ENCODE measurements around the gene AGPAT3.

AGPAT3 gene

GRCh38 chr21:43975469-43976098 is 110.6 kb downstream of the AGPAT3 start:
- Mint-ChIP-seq H3K4me3 (no peak overlapping the region), H3K27ac (no peak overlapping the region), H3K4me1 (peaks cover 8% of the 10 kb centered on the region), H3K27me3 (no peaks in the 10 kb centered on the region), H3K36me3 (peaks cover 29% of the 10 kb centered on the region), H3K9me3 (no peaks in the 10 kb centered on the region)
- peak; percentile 82 for ATAC-seq

GRCh38 chr21:43976661-43977060 is 111.6 kb downstream of the AGPAT3 start:
- Mint-ChIP-seq H3K9me3 (no peaks in the 10 kb centered on the region), H3K27me3 (no peaks in the 10 kb centered on the region), H3K4me1 (peaks cover 8% of the 10 kb centered on the region), H3K36me3 (peaks cover 27% of the 10 kb centered on the region), H3K4me3 (no peak overlapping the region), H3K27ac (no peak overlapping the region)
- no peak for ATAC-seq

- Mint-ChIP-seq H3K27ac (no peak overlapping the region), H3K9me3 (no peaks in the 10 kb centered on the region), H3K4me1 (peaks cover 12% of the 10 kb centered on the region), H3K4me3 (no peak overlapping the region), H3K27me3 (no peaks in the 10 kb centered on the region), H3K36me3 (peaks cover 33% of the 10 kb centered on the region)
- ATAC-seq = no peak
These were observed 113.0 kb downstream of the AGPAT3 start for GRCh38 chr21:43978060-43978459.

GRCh38 chr21:43979654-43980053 is 114.6 kb downstream of the AGPAT3 start:
- Mint-ChIP-seq H3K9me3 (no peaks in the 10 kb centered on the region), H3K4me1 (peaks cover 14% of the 10 kb centered on the region), H3K4me3 (no peak overlapping the region), H3K36me3 (peaks cover 34% of the 10 kb centered on the region), H3K27me3 (no peaks in the 10 kb centered on the region), H3K27ac (no peak overlapping the region)
- no peak for ATAC-seq

GRCh38 chr21:43981151-43981870 is 116.3 kb downstream of the AGPAT3 start:
- peaks cover 34% of the 10 kb centered on the region for H3K36me3 Mint-ChIP-seq
- H3K4me3 Mint-ChIP-seq = no peak overlapping the region
- no peaks in the 10 kb centered on the region for H3K9me3 Mint-ChIP-seq
- no peaks in the 10 kb centered on the region for H3K27me3 Mint-ChIP-seq
- peaks cover 13% of the 10 kb centered on the region for H3K4me1 Mint-ChIP-seq
- ATAC-seq = no peak
- no peak overlapping the region for H3K27ac Mint-ChIP-seq

GRCh38 chr21:43981871-43982210 is 116.8 kb downstream of the AGPAT3 start:
- Mint-ChIP-seq H3K9me3 (no peaks in the 10 kb centered on the region), H3K27ac (no peak overlapping the region), H3K4me3 (no peak overlapping the region), H3K36me3 (peaks cover 34% of the 10 kb centered on the region), H3K4me1 (peaks cover 13% of the 10 kb centered on the region), H3K27me3 (no peaks in the 10 kb centered on the region)
- ATAC-seq = no peak

- H3K36me3 Mint-ChIP-seq = peaks cover 30% of the 10 kb centered on the region
- ATAC-seq = no peak
These were observed 117.6 kb downstream of the AGPAT3 start for GRCh38 chr21:43982489-43983078.

GRCh38 chr21:43983390-43983789 is 118.4 kb downstream of the AGPAT3 start:
- Mint-ChIP-seq H3K36me3 (peaks cover 22% of the 10 kb centered on the region), H3K4me1 (peaks cover 13% of the 10 kb centered on the region), H3K4me3 (no peak overlapping the region), H3K27me3 (peaks cover 4% of the 10 kb centered on the region), H3K27ac (no peak overlapping the region), H3K9me3 (no peaks in the 10 kb centered on the region)
- ATAC-seq = peak; percentile 56

More at GRCh38 chr21:43982489-43983078, 117.6 kb downstream of the AGPAT3 start:
- Mint-ChIP-seq H3K27ac (no peak overlapping the region), H3K9me3 (no peaks in the 10 kb centered on the region), H3K27me3 (no peaks in the 10 kb centered on the region), H3K4me3 (no peak overlapping the region), H3K4me1 (peaks cover 13% of the 10 kb centered on the region)

- H3K27me3 Mint-ChIP-seq = peaks cover 9% of the 10 kb centered on the region
- H3K4me1 Mint-ChIP-seq = peaks cover 13% of the 10 kb centered on the region
- ATAC-seq = no peak
- H3K27ac Mint-ChIP-seq = no peak overlapping the region
- H3K36me3 Mint-ChIP-seq = peaks cover 20% of the 10 kb centered on the region
- H3K9me3 Mint-ChIP-seq = no peaks in the 10 kb centered on the region
- H3K4me3 Mint-ChIP-seq = no peak overlapping the region
These were observed 118.9 kb downstream of the AGPAT3 start for GRCh38 chr21:43983860-43984420.

GRCh38 chr21:43984905-43985689 is 120.1 kb downstream of the AGPAT3 start:
- ATAC-seq = no peak
- peaks cover 20% of the 10 kb centered on the region for H3K36me3 Mint-ChIP-seq
- H3K27me3 Mint-ChIP-seq = peaks cover 9% of the 10 kb centered on the region
- no peak overlapping the region for H3K27ac Mint-ChIP-seq
- H3K9me3 Mint-ChIP-seq = no peaks in the 10 kb centered on the region
- H3K4me3 Mint-ChIP-seq = no peak overlapping the region
- peaks cover 13% of the 10 kb centered on the region for H3K4me1 Mint-ChIP-seq

GRCh38 chr21:43985690-43986251 is 120.7 kb downstream of the AGPAT3 start:
- no peak for ATAC-seq
- Mint-ChIP-seq H3K4me1 (peaks cover 13% of the 10 kb centered on the region), H3K27ac (no peak overlapping the region)

GRCh38 chr21:43986544-43987451 is 121.8 kb downstream of the AGPAT3 start:
- Mint-ChIP-seq H3K36me3 (peaks cover 11% of the 10 kb centered on the region), H3K9me3 (no peaks in the 10 kb centered on the region), H3K27ac (no peak overlapping the region), H3K4me3 (no peak overlapping the region), H3K27me3 (peaks cover 17% of the 10 kb centered on the region), H3K4me1 (peaks cover 13% of the 10 kb centered on the region)
- ATAC-seq = no peak

More at GRCh38 chr21:43985690-43986251, 120.7 kb downstream of the AGPAT3 start:
- Mint-ChIP-seq H3K27me3 (peaks cover 9% of the 10 kb centered on the region), H3K36me3 (peaks cover 20% of the 10 kb centered on the region), H3K4me3 (no peak overlapping the region), H3K9me3 (no peaks in the 10 kb centered on the region)

GRCh38 chr21:43987509-43987908 is 122.5 kb downstream of the AGPAT3 start:
- H3K4me3 Mint-ChIP-seq = no peak overlapping the region
- peaks cover 6% of the 10 kb centered on the region for H3K36me3 Mint-ChIP-seq
- no peak overlapping the region for H3K27ac Mint-ChIP-seq
- peaks cover 13% of the 10 kb centered on the region for H3K4me1 Mint-ChIP-seq
- no peaks in the 10 kb centered on the region for H3K9me3 Mint-ChIP-seq
- H3K27me3 Mint-ChIP-seq = peaks cover 24% of the 10 kb centered on the region
- no peak for ATAC-seq

- peaks cover 24% of the 10 kb centered on the region for H3K27me3 Mint-ChIP-seq
- peaks cover 9% of the 10 kb centered on the region for H3K4me1 Mint-ChIP-seq
- H3K4me3 Mint-ChIP-seq = no peak overlapping the region
- no peaks in the 10 kb centered on the region for H3K9me3 Mint-ChIP-seq
- no peak for ATAC-seq
- peaks cover 2% of the 10 kb centered on the region for H3K36me3 Mint-ChIP-seq
- no peak overlapping the region for H3K27ac Mint-ChIP-seq
These were observed 123.0 kb downstream of the AGPAT3 start for GRCh38 chr21:43988016-43988415.
